AG09319 (cell line): ENCODE data around the gene TLE3.

ENCODE experiments used
- DNase-seq: peaks from one replicate; pipeline ENCODE4 v3.0.0-alpha.2; 2010; ENCODE audit warnings: low read depth; ENCODE audit errors: extremely low read depth
- TF ChIP-seq, protein P1 (sequence below): IDR thresholded peaks from 2 replicates; pipeline ENCODE4 v1.5.1; 2011; ENCODE audit warnings: low read depth, mild to moderate bottlenecking, inconsistent platforms, low read length, moderate library complexity

TLE3 gene

DNA sequence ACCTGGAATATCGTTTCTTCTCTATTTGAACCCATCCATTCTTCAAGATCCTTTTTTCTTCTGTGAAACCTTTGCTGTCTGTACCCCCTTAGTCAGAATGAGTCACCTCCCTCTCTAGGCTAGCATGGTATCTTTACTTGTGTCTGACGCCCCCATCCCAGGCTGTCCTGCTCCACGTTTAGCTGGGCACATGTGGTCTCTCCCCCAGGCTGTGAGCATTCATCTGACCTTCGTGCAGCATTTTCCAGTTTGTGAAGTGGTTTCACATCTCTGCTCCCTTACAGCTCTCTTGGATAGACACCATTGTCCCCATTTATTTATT lies 14.3 kb upstream of the TLE3 start:
- no peak for DNase-seq
- TF ChIP-seq, protein P1, sequence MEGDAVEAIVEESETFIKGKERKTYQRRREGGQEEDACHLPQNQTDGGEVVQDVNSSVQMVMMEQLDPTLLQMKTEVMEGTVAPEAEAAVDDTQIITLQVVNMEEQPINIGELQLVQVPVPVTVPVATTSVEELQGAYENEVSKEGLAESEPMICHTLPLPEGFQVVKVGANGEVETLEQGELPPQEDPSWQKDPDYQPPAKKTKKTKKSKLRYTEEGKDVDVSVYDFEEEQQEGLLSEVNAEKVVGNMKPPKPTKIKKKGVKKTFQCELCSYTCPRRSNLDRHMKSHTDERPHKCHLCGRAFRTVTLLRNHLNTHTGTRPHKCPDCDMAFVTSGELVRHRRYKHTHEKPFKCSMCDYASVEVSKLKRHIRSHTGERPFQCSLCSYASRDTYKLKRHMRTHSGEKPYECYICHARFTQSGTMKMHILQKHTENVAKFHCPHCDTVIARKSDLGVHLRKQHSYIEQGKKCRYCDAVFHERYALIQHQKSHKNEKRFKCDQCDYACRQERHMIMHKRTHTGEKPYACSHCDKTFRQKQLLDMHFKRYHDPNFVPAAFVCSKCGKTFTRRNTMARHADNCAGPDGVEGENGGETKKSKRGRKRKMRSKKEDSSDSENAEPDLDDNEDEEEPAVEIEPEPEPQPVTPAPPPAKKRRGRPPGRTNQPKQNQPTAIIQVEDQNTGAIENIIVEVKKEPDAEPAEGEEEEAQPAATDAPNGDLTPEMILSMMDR, result no peak

DNA sequence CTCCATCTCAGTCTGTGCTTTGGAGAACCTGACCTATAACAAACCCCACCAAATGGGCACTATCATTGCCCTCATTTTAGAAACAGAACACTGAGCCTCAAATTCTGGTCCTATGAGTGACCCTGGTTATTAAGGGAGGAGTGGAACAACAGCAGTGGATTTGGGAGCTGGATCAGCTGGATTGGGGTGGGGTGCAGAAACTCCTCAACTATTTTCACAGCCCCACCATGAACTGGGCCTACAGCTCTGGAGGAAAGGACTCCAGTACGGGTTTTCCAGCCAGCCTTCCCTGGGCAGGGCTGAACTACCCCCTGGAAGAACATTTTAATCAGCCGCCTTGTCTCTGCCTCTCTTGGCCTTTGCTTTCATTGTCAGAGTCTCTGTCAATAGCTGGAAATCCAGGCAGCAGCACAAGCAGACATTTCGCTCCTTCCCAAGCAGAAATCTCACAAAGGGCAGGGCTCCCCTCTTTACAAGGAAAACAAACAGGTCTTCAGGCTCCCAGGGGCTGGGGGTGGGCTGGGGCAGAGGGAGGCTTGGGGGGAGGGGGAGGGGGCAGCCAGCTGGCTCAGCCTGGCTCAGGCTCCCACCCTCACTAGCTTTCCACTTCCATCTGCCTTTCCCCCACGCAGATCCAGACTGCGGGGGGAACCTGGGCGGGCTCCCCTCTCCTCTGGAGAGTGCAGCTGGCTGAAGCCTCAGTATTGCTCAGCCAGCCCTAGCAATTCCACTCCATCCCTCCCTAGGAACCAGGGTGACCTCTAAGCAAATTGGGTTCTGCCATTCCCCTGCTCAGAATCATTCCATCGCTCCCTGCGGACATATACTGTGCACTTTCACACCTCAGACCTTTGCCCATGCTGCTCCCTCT lies 13.7 kb upstream of the TLE3 start:
- TF ChIP-seq, protein P1, result no peak
- peak; percentile 49 for DNase-seq

DNA sequence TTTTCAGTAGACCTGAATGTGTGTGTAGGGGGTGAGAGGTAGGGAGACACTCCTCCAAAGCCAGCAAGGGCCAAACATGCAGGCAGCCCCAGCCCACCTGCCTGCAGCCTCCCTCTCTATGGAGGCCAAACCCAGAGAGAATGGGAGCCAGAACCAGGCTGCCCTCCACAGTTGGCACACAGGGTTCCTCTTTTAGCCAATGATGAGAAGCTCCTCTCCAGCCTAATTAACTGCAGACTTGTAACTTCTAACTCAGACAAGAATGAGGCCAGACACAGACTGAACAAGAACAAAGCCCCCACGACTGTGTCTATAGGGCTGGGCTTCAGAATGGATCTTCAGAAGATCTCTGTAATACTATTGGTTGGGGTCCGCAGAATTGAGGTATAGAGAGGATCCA lies 12.3 kb upstream of the TLE3 start:
- TF ChIP-seq, protein P1, result no peak
- no peak for DNase-seq

DNA sequence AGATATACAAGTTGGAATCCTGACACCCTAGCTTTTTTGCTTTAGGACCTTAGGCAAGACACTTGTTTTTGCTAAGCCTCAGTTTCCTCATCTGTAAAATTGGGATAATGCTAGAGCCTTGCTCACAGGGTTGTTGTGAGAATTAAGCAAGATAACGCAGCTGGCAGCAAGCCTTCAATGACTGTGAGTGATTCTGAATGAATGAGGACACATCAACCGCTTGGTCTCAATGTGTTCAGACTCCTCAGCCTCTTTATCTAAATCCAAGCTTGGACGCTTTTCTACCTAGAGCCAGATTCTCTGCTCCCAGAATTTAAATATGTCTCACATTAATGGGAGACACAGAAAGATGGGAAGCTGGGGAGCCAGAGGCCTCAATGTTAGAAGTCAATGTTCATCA lies 11.8 kb upstream of the TLE3 start:
- TF ChIP-seq, protein P1, result no peak

DNA sequence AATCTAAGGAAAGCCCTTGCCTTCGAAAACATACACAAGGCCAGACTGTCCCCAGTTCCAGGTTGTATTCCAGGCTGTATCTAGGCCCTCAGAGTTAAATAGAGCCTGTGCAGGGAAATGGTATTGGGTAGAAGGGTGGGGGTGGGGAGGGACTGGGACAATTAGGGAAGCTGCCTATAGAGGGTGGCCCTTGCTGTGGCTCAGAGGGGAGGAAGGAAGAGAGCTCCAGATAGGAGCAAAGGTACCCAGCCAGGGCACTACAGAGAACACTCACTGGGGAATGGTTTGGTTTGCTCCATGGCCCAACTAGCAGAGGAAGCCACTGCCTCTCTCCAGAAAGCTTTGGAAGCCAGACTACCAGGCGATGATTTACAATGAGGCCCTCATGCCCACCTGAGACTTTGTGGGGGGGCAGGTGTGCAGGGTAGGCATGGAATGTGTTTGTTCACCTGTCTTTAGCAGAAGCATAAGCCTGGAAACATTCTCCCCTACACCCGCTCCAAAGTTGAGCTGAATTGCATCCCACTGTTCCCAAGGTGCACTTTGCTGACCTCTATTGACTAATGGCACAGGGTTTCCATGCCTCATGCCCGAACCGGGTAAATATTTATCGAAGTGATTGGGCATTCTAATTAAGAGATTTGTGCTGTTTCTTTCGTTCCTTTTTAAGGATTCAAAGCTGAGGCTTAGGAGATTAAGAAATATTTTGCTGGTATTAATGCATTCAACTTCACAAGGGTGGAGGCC lies 6.3 kb upstream of the TLE3 start:
- TF ChIP-seq, protein P1, result no peak

More for the DNA sequence above, 11.8 kb upstream of the TLE3 start:
- no peak for DNase-seq

DNA sequence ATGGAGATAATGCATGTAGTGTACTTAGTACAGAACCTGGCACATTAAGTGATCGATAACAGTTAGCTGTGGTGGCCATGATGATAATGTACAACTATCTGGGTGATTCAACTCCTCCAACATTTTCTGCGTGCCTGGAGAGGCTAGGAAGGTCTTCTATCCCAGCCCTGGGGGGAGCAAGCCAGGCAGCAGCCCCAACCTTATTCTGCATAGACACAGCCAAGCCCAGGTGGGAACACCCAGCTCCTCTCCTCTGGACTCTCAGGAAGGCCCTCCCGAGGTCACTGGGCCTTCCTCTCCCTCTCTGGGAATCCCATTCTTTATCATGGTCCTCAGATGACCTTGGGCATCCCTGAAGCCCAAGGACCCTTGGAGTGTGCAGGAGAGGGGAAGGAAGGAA lies 5.1 kb upstream of the TLE3 start:
- DNase-seq, result no peak

More for the DNA sequence above, 6.3 kb upstream of the TLE3 start:
- no peak for DNase-seq

More for the DNA sequence above, 5.1 kb upstream of the TLE3 start:
- TF ChIP-seq, protein P1, result no peak
